CD4-positive, alpha-beta T cell treated with Interleukin-6 for 4 hours (primary cell): Measurements from ENCODE around the gene TMPO.
"Not testable (repeated sequence)": the region's sequence is repeated elsewhere in the genome, so short reads cannot be mapped to it uniquely, and the experiment has no call there.

ENCODE experiments used
- DNase-seq: peaks from one replicate; pipeline ENCODE4 v3.0.0-alpha.2; 2020; ENCODE audit warnings: mixed read lengths

The TMPO gene

GRCh38 chr12:98511806-98512205 is 3.6 kb upstream of the TMPO start:
- DNase-seq, result not testable (repeated sequence)

GRCh38 chr12:98513379-98514322 is 1.7 kb upstream of the TMPO start:
- no peak for DNase-seq

- no peak for DNase-seq
Measured at GRCh38 chr12:98514982-98515286, 456 bp upstream of the TMPO start.

- peak; percentile 87 for DNase-seq
Measured at GRCh38 chr12:98516111-98516873, 902 bp downstream of the TMPO start.

- DNase-seq, result no peak
Measured at GRCh38 chr12:98519257-98519907, 4.0 kb downstream of the TMPO start.

- no peak for DNase-seq
Measured at GRCh38 chr12:98530068-98530467, 14.7 kb downstream of the TMPO start.

GRCh38 chr12:98532687-98533304 is 17.4 kb downstream of the TMPO start:
- no peak for DNase-seq

GRCh38 chr12:98533723-98534251 is 18.4 kb downstream of the TMPO start:
- DNase-seq, result no peak

- no peak for DNase-seq
Measured at GRCh38 chr12:98538031-98538430, 22.6 kb downstream of the TMPO start.

- no peak for DNase-seq
Measured at GRCh38 chr12:98543701-98544100, 28.3 kb downstream of the TMPO start.

- no peak for DNase-seq
Measured at GRCh38 chr12:98544751-98545150, 29.4 kb downstream of the TMPO start.

GRCh38 chr12:98549371-98550110 is 34.2 kb downstream of the TMPO start:
- no peak for DNase-seq

GRCh38 chr12:98551787-98552186 is 36.4 kb downstream of the TMPO start:
- no peak for DNase-seq

- not testable (repeated sequence) for DNase-seq
Measured at GRCh38 chr12:98558097-98558496, 42.7 kb downstream of the TMPO start.

- DNase-seq, result no peak
Measured at GRCh38 chr12:98559666-98560065, 44.3 kb downstream of the TMPO start.

GRCh38 chr12:98561846-98562245 is 46.5 kb downstream of the TMPO start:
- no peak for DNase-seq

- DNase-seq, result no peak
Measured at GRCh38 chr12:98572010-98572409, 56.6 kb downstream of the TMPO start.

GRCh38 chr12:98574110-98574509 is 58.7 kb downstream of the TMPO start:
- no peak for DNase-seq

- no peak for DNase-seq
Measured at GRCh38 chr12:98575013-98575412, 59.6 kb downstream of the TMPO start.

GRCh38 chr12:98576795-98577194 is 61.4 kb downstream of the TMPO start:
- DNase-seq, result not testable (repeated sequence)

- DNase-seq, result no peak
Measured at GRCh38 chr12:98578392-98578791, 63.0 kb downstream of the TMPO start.

- DNase-seq, result no peak
Measured at GRCh38 chr12:98578821-98579220, 63.4 kb downstream of the TMPO start.
